OCI-LY7 (cell line): Measurements from ENCODE around the gene LRRC2. TPM values are rescaled to one million over a fixed set of nuclear protein-coding genes. Genes with fewer than 3 reads are reported as not detected.

Experiments
- BruUV-seq: library from RNA; stranded (reverse); fragments of 400-500 nt; replicated peaks from 2 replicates; lab custom pipeline; 2021; lab: Mats Ljungman, UMichigan
- CTCF ChIA-PET: fragments of 300-600 bp; sonication (Branson Sonifier 250); formaldehyde crosslinking; loops from one replicate; lab custom pipeline; 2022; ENCODE audit warnings: antibody characterized with exemption; ENCODE audit not compliant: unreplicated experiment; lab: Charles Lee
- POLR2A ChIA-PET: fragments of 300-600 bp; sonication (Branson Sonifier 250); formaldehyde crosslinking; loops from one replicate; lab custom pipeline; 2022; ENCODE audit warnings: antibody characterized with exemption; lab: Charles Lee
- DNase-seq: peaks from one replicate; pipeline ENCODE4 v3.0.0-alpha.2; 2015; ENCODE audit warnings: low spot score
- H2AFZ ChIP-seq: fragments of 200-600 bp; sonication (generic), shearing (Covaris generic); 2 replicates; pipeline ENCODE4 v1.6.1; 2014; ENCODE audit warnings: mild to moderate bottlenecking, antibody characterized with exemption, low read length, moderate library complexity
- H3K27ac ChIP-seq: fragments of 200-600 bp; sonication (generic); 2 replicates; pipeline ENCODE4 v1.5.1; 2014; ENCODE audit warnings: mixed run types, low read depth, mild to moderate bottlenecking, moderate library complexity, low read length, inconsistent platforms; ENCODE audit not compliant: poor library complexity, severe bottlenecking
- H3K36me3 ChIP-seq: fragments of 200-600 bp; sonication (generic); 2 replicates; pipeline ENCODE4 v1.6.1; 2014; ENCODE audit warnings: mild to moderate bottlenecking, antibody characterized with exemption, low read length, moderate library complexity, mixed read lengths; ENCODE audit not compliant: insufficient read depth
- H3K4me1 ChIP-seq: fragments of 200-600 bp; sonication (generic); 2 replicates; pipeline ENCODE4 v1.5.1; 2014; ENCODE audit warnings: mild to moderate bottlenecking, low read length; ENCODE audit not compliant: insufficient read depth, poor library complexity, severe bottlenecking
- H3K4me2 ChIP-seq: fragments of 200-600 bp; sonication (generic); 2 replicates; pipeline ENCODE4 v1.6.1; 2014; ENCODE audit warnings: mild to moderate bottlenecking, low read length
- H3K4me3 ChIP-seq: fragments of 200-600 bp; sonication (generic); 2 replicates; pipeline ENCODE4 v1.5.1; 2014; ENCODE audit warnings: mild to moderate bottlenecking, low read depth, low read length; ENCODE audit not compliant: poor library complexity, severe bottlenecking
- H3K79me2 ChIP-seq: fragments of 200-600 bp; sonication (generic); 2 replicates; pipeline ENCODE4 v1.6.1; 2016; ENCODE audit warnings: low read depth, mild to moderate bottlenecking, low read length, moderate library complexity, mixed read lengths; ENCODE audit not compliant: insufficient read depth
- H3K9me2 ChIP-seq: fragments of 200-600 bp; sonication (generic); 2 replicates; pipeline ENCODE4 v1.6.1; 2016; ENCODE audit warnings: mild to moderate bottlenecking, low read length, mixed read lengths; ENCODE audit not compliant: insufficient read depth
- H3K9me3 ChIP-seq: fragments of 200-600 bp; sonication (generic); 2 replicates; pipeline ENCODE4 v1.6.1; 2014; ENCODE audit warnings: mild to moderate bottlenecking, mixed run types, low read length, mixed read lengths
- H4K20me1 ChIP-seq: fragments of 200-600 bp; sonication (generic); 2 replicates; pipeline ENCODE4 v1.6.1; 2014; ENCODE audit warnings: mild to moderate bottlenecking, antibody characterized with exemption, low read length, moderate library complexity, mixed read lengths; ENCODE audit not compliant: insufficient read depth
- EZH2phosphoT487 ChIP-seq: fragments of 200-600 bp; sonication (generic); IDR thresholded peaks from 2 replicates; pipeline ENCODE4 v1.6.1; 2018; ENCODE audit warnings: low read depth, borderline replicate concordance, mild to moderate bottlenecking, mixed run types, antibody characterized with exemption, low read length, moderate library complexity, mixed read lengths
- intact Hi-C: fragments of 100-400 bp; cut with micrococcal nuclease; formaldehyde crosslinking; loops from one replicate; pipeline ENCODE4 v1.10.0; 2022; ENCODE audit not compliant: unreplicated experiment
- total RNA-seq, 2 experiments: library from RNA; depleted of rRNA in 1 of 2; stranded (reverse); fragments of >200 nt in 1 of 2; shearing (Covaris generic) in 1 of 2; gene quantifications; 2 replicates each; pipeline ENCODE4 v1.2.3, GENCODE V29; 2014 to 2022
- TF ChIP-seq, protein P1 (sequence below): fragments of 200-600 bp; sonication (generic); conservative IDR thresholded peaks from 2 replicates; pipeline ENCODE4 v1.5.1; 2014; ENCODE audit warnings: mild to moderate bottlenecking, antibody characterized with exemption, low read length, moderate library complexity, mixed read lengths

LRRC2 gene
- total RNA-seq, 2 experiments from 2014 or later: 1.9 to 2.0 TPM

GRCh38 chr3:46466871-46467403, 99.2 kb downstream of the LRRC2 start:
- H3K4me2 ChIP-seq: no peak overlapping the region
- no peaks in the 10 kb centered on the region for H4K20me1 ChIP-seq
- H3K9me3 ChIP-seq: no peaks in the 10 kb centered on the region
- no peaks in the 10 kb centered on the region for H3K79me2 ChIP-seq
- TF ChIP-seq EZH2phosphoT487: no peak
- TF ChIP-seq, protein P1, sequence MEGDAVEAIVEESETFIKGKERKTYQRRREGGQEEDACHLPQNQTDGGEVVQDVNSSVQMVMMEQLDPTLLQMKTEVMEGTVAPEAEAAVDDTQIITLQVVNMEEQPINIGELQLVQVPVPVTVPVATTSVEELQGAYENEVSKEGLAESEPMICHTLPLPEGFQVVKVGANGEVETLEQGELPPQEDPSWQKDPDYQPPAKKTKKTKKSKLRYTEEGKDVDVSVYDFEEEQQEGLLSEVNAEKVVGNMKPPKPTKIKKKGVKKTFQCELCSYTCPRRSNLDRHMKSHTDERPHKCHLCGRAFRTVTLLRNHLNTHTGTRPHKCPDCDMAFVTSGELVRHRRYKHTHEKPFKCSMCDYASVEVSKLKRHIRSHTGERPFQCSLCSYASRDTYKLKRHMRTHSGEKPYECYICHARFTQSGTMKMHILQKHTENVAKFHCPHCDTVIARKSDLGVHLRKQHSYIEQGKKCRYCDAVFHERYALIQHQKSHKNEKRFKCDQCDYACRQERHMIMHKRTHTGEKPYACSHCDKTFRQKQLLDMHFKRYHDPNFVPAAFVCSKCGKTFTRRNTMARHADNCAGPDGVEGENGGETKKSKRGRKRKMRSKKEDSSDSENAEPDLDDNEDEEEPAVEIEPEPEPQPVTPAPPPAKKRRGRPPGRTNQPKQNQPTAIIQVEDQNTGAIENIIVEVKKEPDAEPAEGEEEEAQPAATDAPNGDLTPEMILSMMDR: no peak
- intact Hi-C loops: no loop called here
- POLR2A ChIA-PET: interaction anchor here (0.7 kb wide), 1 partner anchor 556 kb away, joined by 3 read pairs; no protein-coding TSS in a partner anchor
- BruUV-seq: no TSS peak
- no peak overlapping the region for H3K4me3 ChIP-seq
- no peak overlapping the region for H2AFZ ChIP-seq
- no peaks in the 10 kb centered on the region for H3K36me3 ChIP-seq
- CTCF ChIA-PET: no interaction called here
- no peak for DNase-seq
- H3K9me2 ChIP-seq: no peaks in the 10 kb centered on the region
- H3K27ac ChIP-seq: no peak overlapping the region
- no peaks in the 10 kb centered on the region for H3K4me1 ChIP-seq

GRCh38 chr3:46466273-46466672, 99.8 kb downstream of the LRRC2 start:
- DNase-seq: no peak
- no TSS peak for BruUV-seq
- Histone ChIP-seq H4K20me1 (no peaks in the 10 kb centered on the region), H3K9me2 (no peaks in the 10 kb centered on the region), H3K79me2 (no peaks in the 10 kb centered on the region), H3K9me3 (no peaks in the 10 kb centered on the region), H3K27ac (no peak overlapping the region), H3K4me2 (no peak overlapping the region), H3K4me1 (no peaks in the 10 kb centered on the region), H2AFZ (no peak overlapping the region), H3K36me3 (no peaks in the 10 kb centered on the region), H3K4me3 (no peak overlapping the region)
- ChIA-PET CTCF (no interaction called here), POLR2A (no interaction called here)
- intact Hi-C loops: no loop called here
- TF ChIP-seq, protein P1: no peak
- TF ChIP-seq EZH2phosphoT487: no peak

Other genes starting within 250 kb of the LRRC2 start
- gene CCR2, start 212.2 kb downstream of the LRRC2 start, total RNA-seq (2014; rRNA removed; shearing (Covaris generic)): not detected in 2 replicates
- gene CCR2, start 212.2 kb downstream of the LRRC2 start, total RNA-seq (2022): not detected in 2 replicates
- not detected in 2 replicates for gene CCR5, start 195.4 kb downstream of the LRRC2 start, total RNA-seq (2014; rRNA removed; shearing (Covaris generic))
- gene CCR5, start 195.4 kb downstream of the LRRC2 start, total RNA-seq (2022): not detected in 2 replicates
- gene CCRL2, start 159.0 kb downstream of the LRRC2 start, total RNA-seq (2014; rRNA removed; shearing (Covaris generic)): 0.41 and 0.88 TPM in 2 replicates
- gene CCRL2, start 159.0 kb downstream of the LRRC2 start, total RNA-seq (2022): 2.2 and 2.4 TPM in 2 replicates
- gene LTF, start 101.4 kb downstream of the LRRC2 start, total RNA-seq (2014; rRNA removed; shearing (Covaris generic)): 3.7 TPM in 1 of 2 replicates, not detected in the other
- gene LTF, start 101.4 kb downstream of the LRRC2 start, total RNA-seq (2022): not detected in 2 replicates
- gene RTP3, start 68.3 kb downstream of the LRRC2 start, total RNA-seq (2014; rRNA removed; shearing (Covaris generic)): 1.3 and 1.4 TPM in 2 replicates
- 0.37 and 0.74 TPM in 2 replicates for gene RTP3, start 68.3 kb downstream of the LRRC2 start, total RNA-seq (2022)
- not detected in 2 replicates for gene FAM240A, start 46.2 kb upstream of the LRRC2 start, total RNA-seq (2014; rRNA removed; shearing (Covaris generic))
- not detected in 2 replicates for gene FAM240A, start 46.2 kb upstream of the LRRC2 start, total RNA-seq (2022)
- gene ALS2CL, start 127.4 kb upstream of the LRRC2 start, total RNA-seq (2014; rRNA removed; shearing (Covaris generic)): 0.15 and 0.28 TPM in 2 replicates
- 0.07 TPM in 1 of 2 replicates, not detected in the other for gene ALS2CL, start 127.4 kb upstream of the LRRC2 start, total RNA-seq (2022)
- gene TMIE, start 135.1 kb upstream of the LRRC2 start, total RNA-seq (2014; rRNA removed; shearing (Covaris generic)): not detected in 2 replicates
- gene TMIE, start 135.1 kb upstream of the LRRC2 start, total RNA-seq (2022): not detected in 2 replicates
- not detected in 2 replicates for gene PRSS50, start 151.6 kb upstream of the LRRC2 start, total RNA-seq (2014; rRNA removed; shearing (Covaris generic))
- gene PRSS50, start 151.6 kb upstream of the LRRC2 start, total RNA-seq (2022): not detected in 2 replicates